NCI-H1417 treated with DMSO at 0.1 percent for 48 hours (cell line): ENCODE measurements around the gene ZNF614.
A peak's percentile ranks its signal among the peaks of the same experiment; 100 is the strongest.
"Not testable (repeated sequence)": the region's sequence is repeated elsewhere in the genome, so short reads cannot be mapped to it uniquely, and the experiment has no call there.

ENCODE experiments used
- DNase-seq: peaks from one replicate; lab custom pipeline; 2025; lab: John Stamatoyannopoulos, UW

The ZNF614 gene

GRCh38 chr19:52028027-52028779 lies at the start of gene ZNF614:
TSS of gene ZNF614 (minus strand) at chr19:52028379. CDS start at chr19:52025745, 2,634 bp downstream.
- DNase-seq = peak; percentile 65

- no peak for DNase-seq
These were observed 42.3 kb upstream of the ZNF614 start for GRCh38 chr19:52070496-52070895.

- no peak for DNase-seq
These were observed 41.5 kb upstream of the ZNF614 start for GRCh38 chr19:52069653-52070052.

DNA sequence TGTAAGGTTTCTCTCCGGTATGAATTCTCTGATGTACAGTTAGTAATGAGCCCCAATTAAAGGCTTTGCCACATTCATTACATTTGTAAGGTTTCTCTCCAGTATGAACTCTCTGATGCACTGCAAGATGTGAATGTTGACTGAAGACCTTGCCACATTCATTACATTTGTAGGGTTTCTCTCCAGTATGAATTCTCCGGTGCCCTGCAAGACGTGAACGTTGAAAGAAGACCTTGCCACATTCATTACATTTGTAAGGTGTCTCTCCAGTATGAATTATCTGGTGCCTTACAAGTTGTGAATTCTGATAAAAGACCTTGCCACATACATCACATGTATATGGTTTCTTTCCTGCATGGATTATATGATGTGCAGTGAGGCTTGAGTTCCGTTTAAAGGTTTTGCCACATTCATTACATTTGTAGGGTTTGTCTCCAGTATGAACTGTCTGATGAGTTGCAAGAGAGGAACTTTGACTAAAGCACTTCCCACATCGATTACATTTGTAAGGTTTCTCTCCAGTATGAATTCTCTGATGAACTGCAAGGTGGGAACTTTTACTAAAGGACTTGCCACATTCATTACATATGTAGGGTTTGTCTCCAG lies 38.2 kb upstream of the ZNF614 start:
- no peak for DNase-seq

DNA sequence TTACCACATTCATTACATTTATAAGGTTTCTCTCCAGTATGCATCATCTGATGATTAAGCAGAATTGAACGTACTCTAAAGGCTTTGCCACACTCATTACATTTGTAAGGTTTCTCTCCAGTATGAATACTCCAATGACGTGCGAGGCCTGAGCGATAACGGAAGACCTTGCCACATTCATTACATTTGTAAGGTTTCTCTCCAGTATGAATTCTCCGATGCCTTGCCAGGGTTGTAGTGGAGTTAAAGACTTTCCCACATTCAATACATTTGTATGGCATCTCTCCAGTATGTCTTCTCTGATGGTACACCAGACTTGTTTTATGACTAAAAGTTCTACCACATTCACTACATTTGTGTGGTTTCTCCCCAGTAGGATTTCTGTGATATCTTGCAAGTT lies 37.2 kb upstream of the ZNF614 start:
- no peak for DNase-seq

GRCh38 chr19:52056480-52056879 lies 28.3 kb upstream of the ZNF614 start:
- not testable (repeated sequence) for DNase-seq

DNA sequence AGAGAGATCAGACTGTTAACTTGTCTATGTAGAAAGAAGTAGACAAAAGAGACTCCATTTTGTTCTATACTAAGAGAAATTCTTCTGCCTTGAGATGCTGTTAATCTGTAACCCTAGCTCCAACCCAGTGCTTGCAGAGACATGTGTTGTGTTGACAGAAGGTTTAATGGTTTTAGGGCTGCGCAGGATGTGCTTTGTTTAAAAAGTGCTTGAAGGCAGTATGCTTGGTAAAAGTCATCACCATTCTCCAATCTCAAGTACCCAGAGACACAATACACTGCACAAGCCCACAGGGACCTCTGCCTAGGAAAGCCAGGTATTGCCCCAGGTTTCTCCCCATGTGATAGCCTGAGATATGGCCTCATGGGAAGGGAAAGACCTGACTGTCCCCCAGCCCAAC lies 23.6 kb upstream of the ZNF614 start:
- DNase-seq = not testable (repeated sequence)

- peak; percentile 69 for DNase-seq
These were observed 20.6 kb upstream of the ZNF614 start, which contains the start of gene ZNF432 for GRCh38 chr19:52048555-52049501. TSS of gene ZNF432 (minus strand) at chr19:52048838. CDS start at chr19:52046868, 1,970 bp downstream.

DNA sequence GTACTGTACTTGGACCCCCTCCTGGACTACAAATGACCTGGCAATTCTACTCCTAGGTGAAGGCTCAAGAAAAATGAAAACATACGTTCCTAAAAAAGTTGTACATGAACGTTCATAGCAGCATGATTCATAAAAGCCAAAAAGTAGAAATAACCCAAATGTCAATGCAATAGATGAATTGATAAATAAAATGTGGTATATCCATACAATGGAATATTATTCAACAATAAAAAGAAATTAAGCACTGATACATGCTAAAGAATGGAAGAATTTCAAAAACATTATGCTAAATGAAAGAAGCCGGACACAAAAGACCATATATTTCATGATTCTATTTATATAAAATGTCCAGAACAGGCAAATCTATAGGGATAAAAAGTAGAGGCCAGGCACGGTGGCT lies 11.0 kb upstream of the ZNF614 start:
- no peak for DNase-seq

- DNase-seq = no peak
These were observed 6.0 kb upstream of the ZNF614 start for GRCh38 chr19:52034051-52034728.

GRCh38 chr19:52028780-52029123 lies 573 bp upstream of the ZNF614 start:
- DNase-seq = no peak

GRCh38 chr19:52026255-52026990 lies 1.8 kb downstream of the ZNF614 start:
- not testable (repeated sequence) for DNase-seq

- DNase-seq = not testable (repeated sequence)
These were observed 3.7 kb downstream of the ZNF614 start for GRCh38 chr19:52024478-52024877.

GRCh38 chr19:52022193-52022592 lies 6.0 kb downstream of the ZNF614 start:
- DNase-seq = no peak

- DNase-seq = no peak
These were observed 7.7 kb downstream of the ZNF614 start for GRCh38 chr19:52020506-52020905.

GRCh38 chr19:52010674-52011073 lies 17.5 kb downstream of the ZNF614 start:
- no peak for DNase-seq

DNA sequence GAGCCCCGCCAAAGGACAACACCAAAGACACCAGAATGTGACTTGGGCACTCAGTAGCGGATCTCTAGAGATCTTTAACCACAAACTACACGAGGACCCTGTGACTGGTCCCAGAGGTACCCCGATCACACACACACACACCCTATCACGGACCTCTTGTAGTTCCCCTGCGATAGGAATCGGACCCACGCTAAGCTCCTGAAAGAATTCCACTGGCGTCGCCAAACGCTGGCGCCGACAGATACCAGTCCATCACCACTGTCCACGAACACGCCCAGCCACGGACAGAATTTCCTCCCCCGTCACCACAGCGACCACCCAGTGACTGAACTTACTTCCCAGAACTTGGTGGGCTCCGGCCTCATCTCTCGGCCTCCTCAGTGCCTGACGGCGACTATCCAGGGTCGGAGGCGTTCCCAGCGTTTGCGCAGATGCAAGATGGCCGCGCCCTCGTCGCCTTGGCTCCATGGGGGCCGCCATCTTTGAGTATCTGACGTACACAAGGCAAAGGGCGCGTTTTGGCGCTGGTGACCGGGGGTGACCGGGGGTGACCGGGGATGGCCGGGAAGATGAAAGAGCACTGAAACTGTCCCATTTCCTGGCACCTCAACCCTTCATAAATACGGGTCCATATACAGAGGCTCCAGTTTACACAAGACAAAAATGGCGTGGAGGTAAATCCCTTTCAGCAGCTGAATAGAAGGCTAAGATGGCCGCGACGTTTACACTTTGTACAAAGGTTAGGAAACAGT lies 20.2 kb downstream of the ZNF614 start, which contains the start of gene ZNF615:
Gene ZNF615 (minus strand): TSS at position 406 of the 752 bp plus-strand sequence. CDS start 4,500 bp downstream, outside the sequence.
- no peak for DNase-seq

DNA sequence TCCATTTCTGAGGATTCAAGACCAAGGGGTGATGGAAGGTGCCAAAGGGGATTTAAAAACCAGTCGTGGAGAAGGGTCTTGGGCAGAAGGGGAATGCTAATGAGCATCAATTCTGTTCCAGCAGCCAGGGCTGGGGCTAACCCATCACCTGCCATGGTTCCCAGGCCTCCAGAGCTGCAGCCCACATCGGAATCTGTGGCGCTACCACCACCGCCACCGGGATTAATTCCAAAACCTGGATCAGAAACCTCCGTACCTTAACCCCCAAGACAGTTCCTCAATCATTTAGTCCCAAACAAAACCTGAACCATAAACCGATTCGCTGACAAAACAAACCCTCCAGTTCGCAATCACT lies 20.8 kb downstream of the ZNF614 start:
- DNase-seq = no peak

GRCh38 chr19:51994048-51994644 lies 34.0 kb downstream of the ZNF614 start:
- no peak for DNase-seq

DNA sequence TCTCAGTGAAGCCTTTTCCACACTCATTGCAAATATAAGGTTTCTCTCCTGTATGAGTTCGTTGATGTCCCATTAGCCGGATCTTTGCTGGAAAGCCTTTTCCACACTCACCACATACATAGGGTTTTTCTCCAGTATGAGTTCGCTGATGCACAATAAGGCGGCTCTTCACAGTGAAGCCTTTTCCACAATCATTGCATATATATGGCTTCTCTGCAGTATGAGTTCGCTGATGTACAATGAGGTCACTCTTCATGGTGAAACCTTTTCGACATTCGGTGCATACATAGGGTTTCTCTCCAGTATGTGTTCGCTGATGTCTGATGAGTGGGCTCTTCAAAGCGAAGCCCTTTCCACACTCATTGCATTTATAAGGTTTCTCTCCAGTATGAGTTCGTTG lies 34.8 kb downstream of the ZNF614 start:
- DNase-seq = no peak
